Measurements from ENCODE around the gene CEBPE.

GRCh38 chr14:23114120-23114458, 5.0 kb downstream of the CEBPE start:
- no peak for TF ChIP-seq EZH2 (IDR thresholded peaks at IDR 0.05; ENCODE audit: insufficient read depth, poor library complexity, severe bottlenecking)
- TF ChIP-seq EZH2phosphoT487 (IDR thresholded peaks at IDR 0.05; ENCODE audit: insufficient read depth, low read depth), result no peak

Data from GM23248 (cell line).